ENCODE results near the gene GHRH. TPM values are rescaled to one million over a fixed set of nuclear protein-coding genes. Genes with fewer than 3 reads are reported as not detected.

Gene GHRH
- total RNA-seq, 1 experiment from 2014 or later = 0.74 TPM

DNA sequence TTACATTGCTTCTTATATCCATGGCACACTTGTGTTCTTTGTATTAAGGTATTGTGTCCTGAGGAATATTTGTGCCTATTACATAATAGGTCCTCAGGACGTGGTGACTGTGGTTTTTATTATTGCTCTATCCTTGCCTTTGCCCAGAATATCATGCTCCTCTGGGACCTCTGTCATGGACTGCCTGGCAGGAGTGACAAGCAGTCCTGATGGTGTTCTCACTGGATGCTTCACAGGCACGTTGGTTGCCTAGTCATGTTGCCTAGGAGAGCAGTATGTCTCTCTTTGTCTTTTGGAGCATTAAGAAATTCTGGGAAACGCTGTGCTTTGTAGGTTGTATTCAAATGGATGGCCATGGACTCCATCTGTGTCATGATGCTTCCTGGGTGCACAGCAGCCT, 57.6 kb downstream of the GHRH start (continued):
- TF ChIP-seq JAZF1 (CRISPR knock-in tag; IDR thresholded peaks at IDR 0.05) = no peak
- TF ChIP-seq TEAD4 (CRISPR knock-in tag; IDR thresholded peaks at IDR 0.05) = no peak
- TF ChIP-seq EMX1 (CRISPR knock-in tag; IDR thresholded peaks at IDR 0.05) = no peak
- no peak for TF ChIP-seq FOXK1 (CRISPR knock-in tag; IDR thresholded peaks at IDR 0.05)
- no peak for TF ChIP-seq ZNF263 (CRISPR knock-in tag; IDR thresholded peaks at IDR 0.05; ENCODE audit: low read depth)
- no peak for TF ChIP-seq SOX15 (CRISPR knock-in tag; IDR thresholded peaks at IDR 0.05)
- no peak for TF ChIP-seq SMAD3 (CRISPR knock-in tag; IDR thresholded peaks at IDR 0.05; ENCODE audit: borderline replicate concordance)
- TF ChIP-seq, protein P1, sequence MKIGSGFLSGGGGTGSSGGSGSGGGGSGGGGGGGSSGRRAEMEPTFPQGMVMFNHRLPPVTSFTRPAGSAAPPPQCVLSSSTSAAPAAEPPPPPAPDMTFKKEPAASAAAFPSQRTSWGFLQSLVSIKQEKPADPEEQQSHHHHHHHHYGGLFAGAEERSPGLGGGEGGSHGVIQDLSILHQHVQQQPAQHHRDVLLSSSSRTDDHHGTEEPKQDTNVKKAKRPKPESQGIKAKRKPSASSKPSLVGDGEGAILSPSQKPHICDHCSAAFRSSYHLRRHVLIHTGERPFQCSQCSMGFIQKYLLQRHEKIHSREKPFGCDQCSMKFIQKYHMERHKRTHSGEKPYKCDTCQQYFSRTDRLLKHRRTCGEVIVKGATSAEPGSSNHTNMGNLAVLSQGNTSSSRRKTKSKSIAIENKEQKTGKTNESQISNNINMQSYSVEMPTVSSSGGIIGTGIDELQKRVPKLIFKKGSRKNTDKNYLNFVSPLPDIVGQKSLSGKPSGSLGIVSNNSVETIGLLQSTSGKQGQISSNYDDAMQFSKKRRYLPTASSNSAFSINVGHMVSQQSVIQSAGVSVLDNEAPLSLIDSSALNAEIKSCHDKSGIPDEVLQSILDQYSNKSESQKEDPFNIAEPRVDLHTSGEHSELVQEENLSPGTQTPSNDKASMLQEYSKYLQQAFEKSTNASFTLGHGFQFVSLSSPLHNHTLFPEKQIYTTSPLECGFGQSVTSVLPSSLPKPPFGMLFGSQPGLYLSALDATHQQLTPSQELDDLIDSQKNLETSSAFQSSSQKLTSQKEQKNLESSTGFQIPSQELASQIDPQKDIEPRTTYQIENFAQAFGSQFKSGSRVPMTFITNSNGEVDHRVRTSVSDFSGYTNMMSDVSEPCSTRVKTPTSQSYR (CRISPR knock-in tag; IDR thresholded peaks at IDR 0.05) = no peak
- TF ChIP-seq PRRX2 (CRISPR knock-in tag; IDR thresholded peaks at IDR 0.05) = no peak
- no peak for TF ChIP-seq ZNF138 (CRISPR knock-in tag; conservative IDR thresholded peaks at IDR 0.05)
- TF ChIP-seq, protein P2, sequence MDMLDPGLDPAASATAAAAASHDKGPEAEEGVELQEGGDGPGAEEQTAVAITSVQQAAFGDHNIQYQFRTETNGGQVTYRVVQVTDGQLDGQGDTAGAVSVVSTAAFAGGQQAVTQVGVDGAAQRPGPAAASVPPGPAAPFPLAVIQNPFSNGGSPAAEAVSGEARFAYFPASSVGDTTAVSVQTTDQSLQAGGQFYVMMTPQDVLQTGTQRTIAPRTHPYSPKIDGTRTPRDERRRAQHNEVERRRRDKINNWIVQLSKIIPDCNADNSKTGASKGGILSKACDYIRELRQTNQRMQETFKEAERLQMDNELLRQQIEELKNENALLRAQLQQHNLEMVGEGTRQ (CRISPR knock-in tag; IDR thresholded peaks at IDR 0.05) = no peak
- TF ChIP-seq, protein P3, sequence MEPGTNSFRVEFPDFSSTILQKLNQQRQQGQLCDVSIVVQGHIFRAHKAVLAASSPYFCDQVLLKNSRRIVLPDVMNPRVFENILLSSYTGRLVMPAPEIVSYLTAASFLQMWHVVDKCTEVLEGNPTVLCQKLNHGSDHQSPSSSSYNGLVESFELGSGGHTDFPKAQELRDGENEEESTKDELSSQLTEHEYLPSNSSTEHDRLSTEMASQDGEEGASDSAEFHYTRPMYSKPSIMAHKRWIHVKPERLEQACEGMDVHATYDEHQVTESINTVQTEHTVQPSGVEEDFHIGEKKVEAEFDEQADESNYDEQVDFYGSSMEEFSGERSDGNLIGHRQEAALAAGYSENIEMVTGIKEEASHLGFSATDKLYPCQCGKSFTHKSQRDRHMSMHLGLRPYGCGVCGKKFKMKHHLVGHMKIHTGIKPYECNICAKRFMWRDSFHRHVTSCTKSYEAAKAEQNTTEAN (CRISPR knock-in tag; IDR thresholded peaks at IDR 0.05) = no peak

DNA sequence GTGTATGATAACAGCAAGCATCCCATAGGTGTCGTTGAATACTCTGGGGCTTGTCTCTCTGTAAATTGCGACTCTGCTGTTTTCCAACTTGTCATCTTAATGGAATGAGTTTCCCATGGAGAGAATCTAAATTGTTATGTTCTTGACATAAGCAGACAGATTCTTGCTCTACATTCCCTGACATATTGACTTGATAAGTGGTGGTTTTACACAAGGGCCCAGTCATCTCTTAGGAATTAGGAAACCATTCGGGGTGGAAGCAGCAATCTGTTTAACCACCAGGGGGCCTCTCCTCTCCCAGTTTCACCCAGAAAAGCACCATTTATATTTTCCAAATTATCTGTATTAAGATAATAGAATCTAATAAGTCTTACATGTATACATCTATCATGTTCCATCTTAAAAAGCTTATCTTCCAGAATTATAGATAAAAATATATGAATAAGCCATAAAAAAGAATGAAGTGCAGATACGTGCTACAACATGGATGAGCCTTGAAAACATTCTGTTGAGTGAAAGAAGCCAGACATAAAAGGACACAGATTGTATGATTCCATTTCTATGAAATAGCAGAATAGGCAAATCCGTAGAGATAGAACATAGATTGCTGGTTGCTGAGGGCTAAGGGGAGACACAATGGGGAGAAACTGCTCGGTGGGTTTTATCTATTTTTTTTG, 59.2 kb downstream of the GHRH start:
- Mint-ChIP-seq H3K27me3 (ENCODE audit: low read depth) (no peaks in the 10 kb centered on the region), H3K4me3 (no peak overlapping the region), H3K27ac (peak overlapping the region; percentile 75), H3K9me3 (no peaks in the 10 kb centered on the region), H3K4me1 (no peaks in the 10 kb centered on the region), H3K36me3 (peaks cover 71% of the 10 kb centered on the region)
- peak; percentile 50; the same call in 1 of the 2 replicates for ATAC-seq
- DNase-seq (ENCODE audit: low spot score) = peak; percentile 36
- CTCF ChIA-PET = no interaction called here
- POLR2A ChIA-PET = interaction anchor here (0.7 kb wide), 1 partner anchor 57 kb away, joined by 3 read pairs; no protein-coding TSS in a partner anchor
- TF ChIP-seq, protein P4, sequence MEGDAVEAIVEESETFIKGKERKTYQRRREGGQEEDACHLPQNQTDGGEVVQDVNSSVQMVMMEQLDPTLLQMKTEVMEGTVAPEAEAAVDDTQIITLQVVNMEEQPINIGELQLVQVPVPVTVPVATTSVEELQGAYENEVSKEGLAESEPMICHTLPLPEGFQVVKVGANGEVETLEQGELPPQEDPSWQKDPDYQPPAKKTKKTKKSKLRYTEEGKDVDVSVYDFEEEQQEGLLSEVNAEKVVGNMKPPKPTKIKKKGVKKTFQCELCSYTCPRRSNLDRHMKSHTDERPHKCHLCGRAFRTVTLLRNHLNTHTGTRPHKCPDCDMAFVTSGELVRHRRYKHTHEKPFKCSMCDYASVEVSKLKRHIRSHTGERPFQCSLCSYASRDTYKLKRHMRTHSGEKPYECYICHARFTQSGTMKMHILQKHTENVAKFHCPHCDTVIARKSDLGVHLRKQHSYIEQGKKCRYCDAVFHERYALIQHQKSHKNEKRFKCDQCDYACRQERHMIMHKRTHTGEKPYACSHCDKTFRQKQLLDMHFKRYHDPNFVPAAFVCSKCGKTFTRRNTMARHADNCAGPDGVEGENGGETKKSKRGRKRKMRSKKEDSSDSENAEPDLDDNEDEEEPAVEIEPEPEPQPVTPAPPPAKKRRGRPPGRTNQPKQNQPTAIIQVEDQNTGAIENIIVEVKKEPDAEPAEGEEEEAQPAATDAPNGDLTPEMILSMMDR (IDR thresholded peaks at IDR 0.05) = peak; percentile 50
- TF ChIP-seq, protein P5, sequence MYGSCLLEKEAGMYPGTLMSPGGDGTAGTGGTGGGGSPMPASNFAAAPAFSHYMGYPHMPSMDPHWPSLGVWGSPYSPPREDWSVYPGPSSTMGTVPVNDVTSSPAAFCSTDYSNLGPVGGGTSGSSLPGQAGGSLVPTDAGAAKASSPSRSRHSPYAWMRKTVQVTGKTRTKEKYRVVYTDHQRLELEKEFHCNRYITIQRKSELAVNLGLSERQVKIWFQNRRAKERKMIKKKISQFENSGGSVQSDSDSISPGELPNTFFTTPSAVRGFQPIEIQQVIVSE (CRISPR knock-in tag; IDR thresholded peaks at IDR 0.05; ENCODE audit: borderline replicate concordance) = no peak

DNA sequence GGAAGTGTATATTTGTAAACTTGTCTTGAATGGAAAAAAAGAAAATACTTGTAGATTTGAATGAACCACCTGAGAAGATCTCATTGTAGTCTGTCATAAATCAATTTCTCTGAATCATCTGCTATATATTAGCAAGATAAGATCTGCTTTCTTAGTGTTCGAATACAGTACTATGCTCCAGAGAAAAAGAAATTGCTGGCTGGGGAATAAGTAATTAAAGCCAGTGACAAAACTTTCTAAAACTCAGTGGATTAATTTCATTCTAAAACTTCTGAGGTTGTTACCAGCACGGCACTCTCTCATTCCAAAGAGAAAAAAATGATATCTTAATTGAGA, 59.8 kb downstream of the GHRH start:
- H3K9me3 Mint-ChIP-seq = no peaks in the 10 kb centered on the region
- TF ChIP-seq, protein P6, sequence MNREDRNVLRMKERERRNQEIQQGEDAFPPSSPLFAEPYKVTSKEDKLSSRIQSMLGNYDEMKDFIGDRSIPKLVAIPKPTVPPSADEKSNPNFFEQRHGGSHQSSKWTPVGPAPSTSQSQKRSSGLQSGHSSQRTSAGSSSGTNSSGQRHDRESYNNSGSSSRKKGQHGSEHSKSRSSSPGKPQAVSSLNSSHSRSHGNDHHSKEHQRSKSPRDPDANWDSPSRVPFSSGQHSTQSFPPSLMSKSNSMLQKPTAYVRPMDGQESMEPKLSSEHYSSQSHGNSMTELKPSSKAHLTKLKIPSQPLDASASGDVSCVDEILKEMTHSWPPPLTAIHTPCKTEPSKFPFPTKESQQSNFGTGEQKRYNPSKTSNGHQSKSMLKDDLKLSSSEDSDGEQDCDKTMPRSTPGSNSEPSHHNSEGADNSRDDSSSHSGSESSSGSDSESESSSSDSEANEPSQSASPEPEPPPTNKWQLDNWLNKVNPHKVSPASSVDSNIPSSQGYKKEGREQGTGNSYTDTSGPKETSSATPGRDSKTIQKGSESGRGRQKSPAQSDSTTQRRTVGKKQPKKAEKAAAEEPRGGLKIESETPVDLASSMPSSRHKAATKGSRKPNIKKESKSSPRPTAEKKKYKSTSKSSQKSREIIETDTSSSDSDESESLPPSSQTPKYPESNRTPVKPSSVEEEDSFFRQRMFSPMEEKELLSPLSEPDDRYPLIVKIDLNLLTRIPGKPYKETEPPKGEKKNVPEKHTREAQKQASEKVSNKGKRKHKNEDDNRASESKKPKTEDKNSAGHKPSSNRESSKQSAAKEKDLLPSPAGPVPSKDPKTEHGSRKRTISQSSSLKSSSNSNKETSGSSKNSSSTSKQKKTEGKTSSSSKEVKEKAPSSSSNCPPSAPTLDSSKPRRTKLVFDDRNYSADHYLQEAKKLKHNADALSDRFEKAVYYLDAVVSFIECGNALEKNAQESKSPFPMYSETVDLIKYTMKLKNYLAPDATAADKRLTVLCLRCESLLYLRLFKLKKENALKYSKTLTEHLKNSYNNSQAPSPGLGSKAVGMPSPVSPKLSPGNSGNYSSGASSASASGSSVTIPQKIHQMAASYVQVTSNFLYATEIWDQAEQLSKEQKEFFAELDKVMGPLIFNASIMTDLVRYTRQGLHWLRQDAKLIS (CRISPR knock-in tag; IDR thresholded peaks at IDR 0.05; ENCODE audit: borderline replicate concordance) = no peak
- H3K27me3 Mint-ChIP-seq (ENCODE audit: low read depth) = no peaks in the 10 kb centered on the region
- H3K27ac Mint-ChIP-seq = peak overlapping the region; percentile 71
- H3K4me3 Mint-ChIP-seq = no peak overlapping the region
- POLR2A ChIA-PET = interaction anchor here (0.7 kb wide), 2 partner anchors 11 to 58 kb away, joined by 3 to 5 read pairs; no protein-coding TSS in a partner anchor
- no peaks in the 10 kb centered on the region for H3K4me1 Mint-ChIP-seq
- peaks cover 70% of the 10 kb centered on the region for H3K36me3 Mint-ChIP-seq
- CTCF ChIA-PET = interaction anchor here (1.4 kb wide), 1 partner anchor 10 kb away, joined by 10 read pairs; no protein-coding TSS in a partner anchor
- DNase-seq (ENCODE audit: low spot score) (no peak), ATAC-seq (no peak)
